NB4 (cell line): ENCODE data around the gene REPS1.

Experiments used
- DNase-seq: peaks from one replicate; pipeline ENCODE4 v3.0.0; 2010; ENCODE audit warnings: low read depth
- H3K4me3 ChIP-seq: one replicate; pipeline ENCODE4 v1.5.1; 2011; ENCODE audit warnings: mild to moderate bottlenecking, low read depth, low read length, moderate library complexity
- CTCF ChIP-seq: IDR thresholded peaks from one replicate; pipeline ENCODE4 v1.5.1; 2012; ENCODE audit warnings: low read depth, low read length
- MAX ChIP-seq: IDR thresholded peaks from 2 replicates; pipeline ENCODE4 v1.6.1; 2011; ENCODE audit warnings: low read depth, low read length
- MYC ChIP-seq: IDR thresholded peaks from 2 replicates; pipeline ENCODE4 v1.6.1; 2011; ENCODE audit warnings: low read depth, low read length
- POLR2A ChIP-seq: IDR thresholded peaks from 2 replicates; pipeline ENCODE4 v1.6.1; 2011; ENCODE audit warnings: mild to moderate bottlenecking; ENCODE audit not compliant: insufficient read length; ENCODE audit errors: extremely low read depth

The REPS1 gene

DNA sequence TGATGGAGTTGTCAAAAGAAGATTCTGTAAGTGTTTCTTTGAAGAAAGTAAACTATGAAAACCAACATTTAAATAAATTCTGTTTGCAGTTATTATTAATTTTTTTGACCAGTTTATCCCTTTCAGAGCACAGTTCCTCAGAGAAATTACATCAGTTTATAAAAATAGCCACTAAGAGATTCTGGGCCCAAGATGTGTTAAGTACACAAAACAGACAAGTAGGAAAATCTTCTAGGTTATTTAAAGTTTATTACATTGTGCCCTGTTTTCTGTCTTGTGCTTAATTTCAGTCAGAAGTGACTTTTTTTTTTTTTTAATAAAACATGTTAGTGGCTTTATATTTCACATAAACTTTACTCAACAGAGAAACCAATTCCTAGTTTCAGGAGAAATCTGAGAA, 119.9 kb downstream of the REPS1 start:
- no peak for DNase-seq
- no peak overlapping the region for H3K4me3 ChIP-seq
- TF ChIP-seq MAX: no peak
- no peak for TF ChIP-seq CTCF
- no peak for TF ChIP-seq MYC
- no peak for TF ChIP-seq POLR2A

DNA sequence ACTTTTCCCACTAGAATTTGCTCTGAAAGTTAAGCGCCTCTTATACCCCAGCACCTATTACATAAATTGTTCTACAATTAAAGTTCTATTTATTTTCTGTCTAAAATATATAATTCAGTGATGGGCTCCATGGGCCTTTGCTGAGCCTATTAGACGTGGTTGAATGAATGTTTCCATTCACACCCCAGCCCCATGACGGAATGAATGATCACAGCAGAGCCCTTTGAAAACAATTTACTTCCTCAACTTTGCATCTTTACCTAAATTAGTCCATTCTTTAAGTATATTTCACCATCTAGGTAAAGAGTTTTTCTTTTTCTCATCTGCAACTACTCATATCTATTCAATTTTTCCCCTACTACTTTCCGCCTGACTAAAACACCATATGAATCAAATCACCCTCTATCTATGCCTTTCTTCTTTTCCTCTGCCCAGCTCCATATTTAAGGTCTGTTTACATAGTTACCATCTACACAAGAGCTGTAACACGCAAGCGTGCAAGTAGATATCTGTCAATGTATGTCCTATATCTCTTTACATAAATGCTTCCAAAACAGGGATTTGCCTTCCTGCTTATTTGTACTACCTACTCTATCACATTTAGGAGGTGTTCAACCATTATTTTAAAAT, 122.5 kb downstream of the REPS1 start:
- DNase-seq: no peak
- no peak overlapping the region for H3K4me3 ChIP-seq
- no peak for TF ChIP-seq MYC
- no peak for TF ChIP-seq MAX
- no peak for TF ChIP-seq POLR2A
- no peak for TF ChIP-seq CTCF

DNA sequence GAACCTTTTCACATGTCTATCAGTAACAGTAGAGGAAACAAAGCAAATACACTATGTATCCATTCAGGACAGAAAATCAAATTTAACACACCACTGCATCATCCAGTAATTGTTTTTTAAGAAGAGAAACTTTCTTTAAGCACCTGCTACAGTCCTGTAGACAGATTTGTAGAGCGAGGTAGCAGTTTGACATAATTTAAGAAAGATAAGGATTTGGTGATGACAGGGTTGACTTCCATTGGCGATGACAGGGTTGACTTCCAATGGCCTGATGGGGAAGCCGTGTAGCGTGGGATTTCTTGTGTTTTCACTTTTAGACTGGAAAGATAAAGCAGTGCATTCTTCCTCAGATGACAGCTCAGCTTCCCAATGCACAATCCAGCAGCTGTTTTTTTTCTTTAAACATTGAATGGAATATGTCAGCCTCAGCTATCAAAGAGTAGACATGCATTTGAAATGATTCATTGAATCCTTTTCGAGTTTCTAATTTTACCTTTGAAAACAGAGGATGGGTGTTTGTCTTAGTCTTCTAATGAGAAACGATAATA, 123.6 kb downstream of the REPS1 start:
- DNase-seq: no peak
- no peak for TF ChIP-seq MYC
- no peak for TF ChIP-seq CTCF
- TF ChIP-seq POLR2A: no peak
- no peak for TF ChIP-seq MAX
- no peak overlapping the region for H3K4me3 ChIP-seq

GRCh38 chr6:138863321-138863720, 124.7 kb downstream of the REPS1 start:
- DNase-seq: no peak
- no peak for TF ChIP-seq CTCF
- no peak for TF ChIP-seq MYC
- no peak for TF ChIP-seq MAX
- no peak for TF ChIP-seq POLR2A
- no peak overlapping the region for H3K4me3 ChIP-seq

GRCh38 chr6:138862456-138862855, 125.6 kb downstream of the REPS1 start:
- TF ChIP-seq CTCF (no peak), MAX (no peak), MYC (no peak), POLR2A (no peak)
- no peak for DNase-seq
- no peak overlapping the region for H3K4me3 ChIP-seq
